Measurements from ENCODE around the gene APOL5. TPM values are rescaled to one million over a fixed set of nuclear protein-coding genes. Genes with fewer than 3 reads are reported as not detected.

The APOL5 gene
- total RNA-seq, 2 donors from 2014 or later, result not detected

GRCh38 chr22:35739931-35740380 is 22.3 kb downstream of the APOL5 start:
- peaks cover 12% of the 10 kb centered on the region for H3K9me3 Mint-ChIP-seq
- DNase-seq, result no peak
- H3K36me3 Mint-ChIP-seq (ENCODE audit: low read depth), result peaks cover 47% of the 10 kb centered on the region
- H3K27me3 Mint-ChIP-seq (ENCODE audit: insufficient read depth), result no peaks in the 10 kb centered on the region
- Histone ChIP-seq H3K36me3 (ENCODE audit: control insufficient read depth, insufficient read depth, low read length) (peaks cover 70% of the 10 kb centered on the region), H3K27me3 (ENCODE audit: control insufficient read depth, insufficient read depth, low read length, poor library complexity, severe bottlenecking) (no peaks in the 10 kb centered on the region), H3K4me3 (ENCODE audit: low read length) (no peak overlapping the region), H3K9me3 (ENCODE audit: control insufficient read depth, low read length) (peaks cover 10% of the 10 kb centered on the region), H3K4me1 (ENCODE audit: control insufficient read depth, insufficient read depth, low read length) (peaks cover 6% of the 10 kb centered on the region), H3K27ac (ENCODE audit: low read depth, low read length) (no peak overlapping the region), H3K9ac (ENCODE audit: extremely low read depth, low read length, poor library complexity, severe bottlenecking) (no peak overlapping the region)
- H3K27ac Mint-ChIP-seq, result no peak overlapping the region
- no peak for TF ChIP-seq CTCF (conservative IDR thresholded peaks at IDR 0.05)
- WGBS, 2 experiments (ENCODE audit: insufficient coverage in 1 of 2, insufficient read length in 1 of 2), result 81 to 94% methylated on average over 2 to 3 of the region's 3 CpGs
- H3K4me3 Mint-ChIP-seq, result no peak overlapping the region
- H3K4me1 Mint-ChIP-seq, result peaks cover 22% of the 10 kb centered on the region

GRCh38 chr22:35740616-35741015 is 22.9 kb downstream of the APOL5 start:
- Histone ChIP-seq H3K36me3 (ENCODE audit: control insufficient read depth, insufficient read depth, low read length) (peaks cover 77% of the 10 kb centered on the region), H3K27ac (ENCODE audit: low read depth, low read length) (no peak overlapping the region), H3K9ac (ENCODE audit: extremely low read depth, low read length, poor library complexity, severe bottlenecking) (no peak overlapping the region), H3K9me3 (ENCODE audit: control insufficient read depth, low read length) (peaks cover 9% of the 10 kb centered on the region), H3K4me3 (ENCODE audit: low read length) (no peak overlapping the region), H3K27me3 (ENCODE audit: control insufficient read depth, insufficient read depth, low read length, poor library complexity, severe bottlenecking) (no peaks in the 10 kb centered on the region), H3K4me1 (ENCODE audit: control insufficient read depth, insufficient read depth, low read length) (peaks cover 6% of the 10 kb centered on the region)
- no peak for DNase-seq
- no peak for TF ChIP-seq CTCF (conservative IDR thresholded peaks at IDR 0.05)
- Mint-ChIP-seq H3K36me3 (ENCODE audit: low read depth) (peaks cover 50% of the 10 kb centered on the region), H3K27me3 (ENCODE audit: insufficient read depth) (no peaks in the 10 kb centered on the region), H3K27ac (no peak overlapping the region), H3K9me3 (peaks cover 10% of the 10 kb centered on the region), H3K4me1 (peaks cover 27% of the 10 kb centered on the region), H3K4me3 (no peak overlapping the region)
- WGBS, 2 experiments (ENCODE audit: insufficient coverage in 1 of 2, insufficient read length in 1 of 2), result 86 to 89% methylated on average over 1 of the region's 1 CpG

- no peak overlapping the region for H3K27ac ChIP-seq (ENCODE audit: low read depth, low read length)
- H3K9ac ChIP-seq (ENCODE audit: extremely low read depth, low read length, poor library complexity, severe bottlenecking), result no peak overlapping the region
- H3K4me3 Mint-ChIP-seq, result no peak overlapping the region
- H3K9me3 ChIP-seq (ENCODE audit: control insufficient read depth, low read length), result no peaks in the 10 kb centered on the region
- H3K9me3 Mint-ChIP-seq, result no peaks in the 10 kb centered on the region
- H3K4me3 ChIP-seq (ENCODE audit: low read length), result no peak overlapping the region
- peaks cover 45% of the 10 kb centered on the region for H3K36me3 Mint-ChIP-seq (ENCODE audit: low read depth)
- H3K36me3 ChIP-seq (ENCODE audit: control insufficient read depth, insufficient read depth, low read length), result peaks cover 81% of the 10 kb centered on the region
- H3K4me1 Mint-ChIP-seq, result peaks cover 30% of the 10 kb centered on the region
- DNase-seq, result no peak
- WGBS, 2 experiments (ENCODE audit: insufficient coverage in 1 of 2, insufficient read length in 1 of 2), result 74 to 91% methylated on average over 3 to 9 of the region's 9 CpGs
- no peaks in the 10 kb centered on the region for H3K27me3 ChIP-seq (ENCODE audit: control insufficient read depth, insufficient read depth, low read length, poor library complexity, severe bottlenecking)
- H3K27me3 Mint-ChIP-seq (ENCODE audit: insufficient read depth), result no peaks in the 10 kb centered on the region
- TF ChIP-seq CTCF (conservative IDR thresholded peaks at IDR 0.05), result no peak
- H3K4me1 ChIP-seq (ENCODE audit: control insufficient read depth, insufficient read depth, low read length), result peaks cover 6% of the 10 kb centered on the region
- peak overlapping the region; percentile 42 for H3K27ac Mint-ChIP-seq
Observed at GRCh38 chr22:35742342-35743100, 24.8 kb downstream of the APOL5 start.
